Endothelial cell of umbilical vein (primary cell): Measurements from ENCODE around the gene KAT14.

Source experiments
- CTCF ChIP-seq, 2 donors: IDR thresholded peaks; 1 replicate in 1 of 2; 2 replicates in 1 of 2; pipeline ENCODE4 v1.5.1; 2011; ENCODE audit warnings: low read length in 2 of 2, mild to moderate bottlenecking in 2 of 2, moderate library complexity in 2 of 2, control low read depth in 1 of 2, inconsistent platforms in 1 of 2, low read depth in 1 of 2; ENCODE audit not compliant: insufficient read depth in 1 of 2; ENCODE audit errors: extremely low read depth in 1 of 2
- EZH2 ChIP-seq: IDR thresholded peaks from 2 replicates; pipeline ENCODE4 v1.6.1; 2012; ENCODE audit warnings: borderline replicate concordance, low read depth, mild to moderate bottlenecking, moderate library complexity, low read length, inconsistent platforms; ENCODE audit not compliant: severe bottlenecking
- FOS ChIP-seq: IDR thresholded peaks from 2 replicates; pipeline ENCODE4 v1.6.1; 2011; ENCODE audit warnings: mild to moderate bottlenecking, low read length, moderate library complexity, borderline replicate concordance; ENCODE audit not compliant: insufficient read depth
- POLR2A ChIP-seq: IDR thresholded peaks from 2 replicates; pipeline ENCODE4 v1.6.1; 2012; ENCODE audit warnings: low read depth, mild to moderate bottlenecking, control low read depth, low read length

GRCh38 chr20:18223409-18223808 is 85.7 kb downstream of the KAT14 start:
- TF ChIP-seq CTCF (IDR thresholded peaks at IDR 0.05; ENCODE audit: extremely low read depth in 1 of 2, insufficient read depth in 1 of 2, low read depth in 1 of 2, low read length in 2 of 2) = no peak
- TF ChIP-seq POLR2A = no peak
- TF ChIP-seq FOS = no peak
- no peak for TF ChIP-seq EZH2
